Epithelial cell of esophagus (primary cell): ENCODE data around the gene SHC1.

Experiments used
- DNase-seq: peaks from one replicate; pipeline ENCODE4 v3.0.0; 2010; ENCODE audit warnings: low read depth
- H3K4me3 ChIP-seq: 2 replicates; pipeline ENCODE4 v1.5.1; 2011; ENCODE audit warnings: mild to moderate bottlenecking, low read length, control low read depth
- CTCF ChIP-seq: IDR thresholded peaks from 2 replicates; pipeline ENCODE4 v1.5.1; 2011; ENCODE audit warnings: low read depth, mild to moderate bottlenecking, low read length, control low read depth, inconsistent platforms; ENCODE audit not compliant: insufficient read depth; ENCODE audit errors: missing control alignments

SHC1 gene

GRCh38 chr1:155001675-155002463, 31.3 kb upstream of the SHC1 start:
- TF ChIP-seq CTCF: peak; percentile 33
- DNase-seq: peak; percentile 100
- H3K4me3 ChIP-seq: peak overlapping the region; percentile 89

DNA sequence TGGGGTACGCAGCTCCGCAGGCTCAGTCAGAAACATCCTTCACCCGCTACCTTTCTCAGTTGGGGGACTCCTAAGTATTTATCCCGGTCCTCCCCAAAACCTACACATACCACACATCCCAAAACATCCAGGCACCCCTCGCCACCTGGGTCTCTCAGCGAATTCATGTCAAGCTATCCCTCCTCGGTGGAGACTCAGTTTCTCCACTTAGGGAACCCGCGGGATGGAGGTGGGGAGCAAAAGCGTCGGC, 30.8 kb upstream of the SHC1 start:
- peak overlapping the region; percentile 89 for H3K4me3 ChIP-seq
- no peak for TF ChIP-seq CTCF
- no peak for DNase-seq

DNA sequence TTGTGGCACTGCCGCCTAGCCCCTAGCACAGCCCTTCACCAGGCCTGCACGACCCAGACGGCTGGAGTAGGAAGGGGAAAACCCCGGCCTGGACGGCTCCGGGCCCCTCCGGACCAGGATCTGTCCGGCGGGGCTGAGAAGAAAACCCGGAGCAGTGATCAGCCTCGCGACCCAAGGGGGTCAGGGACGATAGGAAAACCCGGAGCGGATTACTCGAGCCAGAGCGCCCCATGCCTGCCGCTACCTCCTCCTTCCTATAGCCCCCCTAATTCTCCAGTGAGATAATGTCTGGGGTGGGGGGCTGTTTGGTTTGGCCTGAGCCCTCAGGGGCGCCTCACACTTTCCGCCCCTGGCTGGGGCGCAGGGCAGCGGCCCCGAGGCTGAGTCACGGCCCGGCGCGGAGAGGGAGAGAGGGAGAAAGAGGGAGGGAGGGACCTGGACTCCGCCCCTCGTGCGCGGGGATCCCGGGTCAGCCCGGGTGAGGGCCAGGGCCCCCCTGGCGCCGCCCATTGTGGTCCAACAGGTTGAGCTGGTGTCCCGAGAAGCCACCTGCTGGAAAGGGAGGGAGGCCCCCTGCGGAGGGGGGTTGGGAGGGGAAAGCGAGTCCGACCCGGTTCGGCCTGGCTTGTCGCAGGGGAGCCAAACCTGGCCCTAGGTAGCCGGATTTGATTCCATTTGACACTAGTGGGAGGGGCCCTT, 30.3 kb upstream of the SHC1 start:
- peak overlapping the region; percentile 89 for H3K4me3 ChIP-seq
- no peak for TF ChIP-seq CTCF
- DNase-seq: peak; percentile 94

- TF ChIP-seq CTCF: no peak
- no peak for DNase-seq
- peak overlapping the region; percentile 89 for H3K4me3 ChIP-seq
These were observed 29.8 kb upstream of the SHC1 start for GRCh38 chr1:155000411-155000725.

DNA sequence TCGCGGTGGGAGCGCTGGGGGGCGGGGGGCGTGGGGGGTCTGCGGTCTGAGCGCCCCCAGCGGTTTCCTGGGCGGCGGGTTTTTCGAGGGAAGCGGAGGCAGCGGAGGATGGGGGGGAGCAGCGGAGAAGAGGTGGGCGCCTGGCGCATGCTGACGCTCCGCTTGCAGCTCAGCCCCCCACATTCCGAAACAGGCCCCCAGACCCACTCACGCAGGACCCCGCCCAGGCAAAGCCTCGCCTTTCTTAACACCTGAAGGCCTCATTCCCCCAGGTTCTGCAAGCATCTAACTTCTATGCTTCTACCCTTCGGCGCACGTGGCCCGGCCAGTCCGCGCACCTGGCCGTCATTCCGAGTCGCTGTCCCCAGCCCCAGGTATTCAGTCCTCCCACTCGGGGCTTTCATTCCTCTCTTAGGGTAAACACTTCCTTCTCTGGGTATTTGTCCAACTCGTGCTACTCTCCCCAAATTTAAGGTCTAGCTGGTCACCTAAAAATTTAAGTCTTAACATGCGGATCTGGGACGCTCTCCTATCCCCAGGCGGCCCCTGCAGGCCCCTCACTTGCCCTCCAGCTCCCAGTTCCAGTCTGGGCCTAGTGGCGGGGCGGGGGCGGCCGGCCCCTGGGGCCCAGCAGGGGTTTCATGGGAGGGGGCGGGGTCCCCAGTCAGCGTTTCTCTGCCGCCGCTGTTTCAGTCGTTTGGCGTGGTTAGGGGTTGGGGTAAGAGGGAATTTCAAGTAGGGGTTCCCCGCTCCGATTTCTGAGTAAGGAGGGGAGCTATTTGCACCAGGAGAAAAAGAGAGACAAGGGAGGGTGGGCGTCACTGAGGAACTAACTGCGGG, 29.2 kb upstream of the SHC1 start:
- DNase-seq: peak; percentile 53
- H3K4me3 ChIP-seq: peak overlapping the region; percentile 89
- TF ChIP-seq CTCF: no peak

GRCh38 chr1:154998818-154999570, 28.4 kb upstream of the SHC1 start:
- DNase-seq: peak; percentile 60
- TF ChIP-seq CTCF: peak; percentile 83
- peak overlapping the region; percentile 27 for H3K4me3 ChIP-seq
